GM21737 (cell line): ENCODE measurements around the gene FSHR.

Source experiments
- ATAC-seq: cut with Tn5 transposase; IDR thresholded peaks from one replicate; pipeline ENCODE4 v1.9.1; 2021; ENCODE audit warnings: mild to moderate bottlenecking, moderate library complexity; ENCODE audit not compliant: unreplicated experiment

FSHR gene

GRCh38 chr2:49035481-49035880 lies 118.8 kb downstream of the FSHR start:
- no peak for ATAC-seq

GRCh38 chr2:49033394-49034185 lies 120.7 kb downstream of the FSHR start:
- no peak for ATAC-seq

GRCh38 chr2:49032936-49033335 lies 121.4 kb downstream of the FSHR start:
- no peak for ATAC-seq

GRCh38 chr2:49032126-49032525 lies 122.2 kb downstream of the FSHR start:
- ATAC-seq = no peak

- ATAC-seq = no peak
Measured at GRCh38 chr2:49029406-49029805, 124.9 kb downstream of the FSHR start.

GRCh38 chr2:49028101-49028500 lies 126.2 kb downstream of the FSHR start:
- ATAC-seq = peak; percentile 99

GRCh38 chr2:49026706-49027105 lies 127.6 kb downstream of the FSHR start:
- ATAC-seq = no peak

- no peak for ATAC-seq
Measured at GRCh38 chr2:49021271-49021670, 133.0 kb downstream of the FSHR start.

GRCh38 chr2:49005261-49005660 lies 149.1 kb downstream of the FSHR start:
- ATAC-seq = no peak

GRCh38 chr2:49004036-49004626 lies 150.2 kb downstream of the FSHR start:
- peak; percentile 79 for ATAC-seq

GRCh38 chr2:49003201-49003600 lies 151.1 kb downstream of the FSHR start:
- ATAC-seq = no peak

GRCh38 chr2:49002750-49003149 lies 151.6 kb downstream of the FSHR start:
- no peak for ATAC-seq

- ATAC-seq = no peak
Measured at GRCh38 chr2:49000695-49001094, 153.6 kb downstream of the FSHR start.

- ATAC-seq = no peak
Measured at GRCh38 chr2:48998449-48998848, 155.9 kb downstream of the FSHR start.

- peak; percentile 39 for ATAC-seq
Measured at GRCh38 chr2:48993576-48993975, 160.7 kb downstream of the FSHR start.

GRCh38 chr2:48991415-48992131 lies 162.7 kb downstream of the FSHR start:
- ATAC-seq = peak; percentile 59

GRCh38 chr2:48984922-48985321 lies 169.4 kb downstream of the FSHR start:
- peak; percentile 11 for ATAC-seq

- ATAC-seq = no peak
Measured at GRCh38 chr2:48983551-48983950, 170.8 kb downstream of the FSHR start.

- ATAC-seq = no peak
Measured at GRCh38 chr2:48982887-48983435, 171.4 kb downstream of the FSHR start.

GRCh38 chr2:48980846-48981245 lies 173.5 kb downstream of the FSHR start:
- ATAC-seq = no peak

GRCh38 chr2:48979691-48980090 lies 174.6 kb downstream of the FSHR start:
- no peak for ATAC-seq

- no peak for ATAC-seq
Measured at GRCh38 chr2:48978131-48978530, 176.2 kb downstream of the FSHR start.
